IPS DF 4.7 (cell line): ENCODE measurements around the gene EBPL.

Source experiments
- DNase-seq: peaks from one replicate; pipeline ENCODE4 v3.0.0-alpha.2; 2013; ENCODE audit warnings: low spot score; ENCODE audit errors: extremely low read depth

EBPL gene

DNA sequence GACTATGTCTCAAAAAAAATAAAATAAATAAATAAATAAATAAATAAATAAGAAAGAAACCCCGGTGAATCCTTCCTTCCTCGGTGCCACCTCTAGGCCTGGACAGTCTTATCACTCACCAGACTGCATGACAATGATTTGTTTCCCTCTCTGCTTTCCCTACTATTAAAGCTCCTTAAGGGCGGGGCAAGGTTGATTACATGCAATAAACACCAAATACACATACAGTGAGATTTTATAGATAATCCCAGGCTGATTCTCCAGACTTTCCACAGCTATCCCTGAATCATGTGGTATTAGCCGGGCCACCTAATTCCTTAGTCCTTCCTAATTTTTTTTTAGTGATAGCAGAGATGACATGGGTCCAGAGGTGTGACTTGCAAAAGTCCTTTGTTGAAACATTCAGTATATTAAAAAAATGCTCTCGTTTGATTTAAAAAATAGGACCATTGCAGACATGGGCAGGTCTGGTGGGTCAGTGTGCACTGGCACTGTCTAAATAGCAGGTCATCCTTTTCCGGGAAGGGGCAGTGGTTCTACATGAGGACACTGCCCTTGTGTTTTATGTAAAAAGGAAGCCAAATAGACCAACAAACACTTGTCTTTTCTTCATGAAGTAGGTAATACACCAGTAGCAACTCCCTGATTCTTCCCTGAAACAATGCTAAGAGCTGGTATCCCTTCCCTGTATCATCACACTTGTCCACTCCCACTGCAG, 14.5 kb downstream of the EBPL start:
- no peak for DNase-seq

DNA sequence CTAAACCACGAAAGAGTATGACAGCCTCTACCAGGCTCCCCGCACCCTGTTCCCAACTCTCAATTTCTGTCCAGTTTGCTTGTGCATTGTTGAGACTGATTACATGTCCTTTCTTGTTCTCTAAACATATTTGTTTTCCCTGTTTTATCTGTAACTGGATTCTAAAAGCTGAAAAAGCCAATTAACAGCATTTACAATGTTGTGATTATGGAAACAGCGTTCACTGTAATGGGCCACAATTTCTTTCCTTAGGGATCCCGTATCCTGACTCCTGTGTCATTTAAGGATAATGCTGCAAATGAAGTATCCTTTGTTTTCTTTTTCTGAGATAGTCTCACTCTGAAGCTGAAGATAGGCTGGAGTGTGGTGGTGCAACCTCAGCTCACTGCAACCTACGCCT, 20.5 kb downstream of the EBPL start:
- no peak for DNase-seq

DNA sequence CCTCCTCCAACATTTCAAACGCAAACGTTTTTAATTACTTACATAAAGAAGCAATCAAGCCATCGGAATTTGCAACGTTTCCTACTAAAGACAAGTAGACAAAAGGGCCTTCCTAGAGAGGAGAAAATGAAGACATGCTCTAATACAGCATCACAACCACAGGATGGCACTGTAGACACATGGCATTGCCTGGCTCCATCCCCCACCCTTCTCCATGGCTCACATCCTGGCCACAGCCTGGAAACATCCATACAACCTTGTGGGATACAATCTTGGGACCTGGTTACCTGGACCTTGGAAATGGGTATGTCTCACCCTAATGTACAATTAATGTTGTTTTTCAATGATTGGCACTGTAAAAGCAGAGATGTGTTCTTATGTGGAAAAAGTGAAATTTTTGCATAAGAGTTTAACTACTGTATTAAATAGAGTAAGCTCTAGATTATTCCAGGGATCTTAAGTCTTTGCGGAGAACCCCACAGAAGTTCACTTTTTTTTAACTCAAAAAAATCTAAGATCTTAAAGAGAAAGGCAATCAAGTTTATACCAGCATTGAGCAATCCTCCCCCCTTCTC, 21.5 kb downstream of the EBPL start:
- DNase-seq, result peak; percentile 36

DNA sequence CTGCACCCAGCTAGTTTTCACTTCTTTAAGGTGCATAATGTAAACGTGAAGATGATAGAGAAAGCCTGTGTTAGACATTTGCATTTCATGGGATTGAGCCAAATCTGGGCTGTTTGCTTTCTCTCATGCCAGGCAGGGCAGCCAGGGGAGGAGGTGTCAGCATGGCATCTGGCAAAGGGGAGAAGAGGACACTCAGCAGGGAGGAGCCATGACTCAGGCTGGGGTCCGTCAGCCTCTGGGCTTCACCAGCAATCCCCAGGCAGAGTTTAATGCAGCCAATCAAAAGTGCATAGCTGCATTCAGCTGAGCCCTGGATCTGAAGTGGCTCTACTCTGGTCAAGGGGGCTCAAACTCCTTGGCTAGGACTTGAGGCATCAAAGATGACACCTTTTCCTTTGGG, 23.5 kb downstream of the EBPL start:
- DNase-seq, result no peak

DNA sequence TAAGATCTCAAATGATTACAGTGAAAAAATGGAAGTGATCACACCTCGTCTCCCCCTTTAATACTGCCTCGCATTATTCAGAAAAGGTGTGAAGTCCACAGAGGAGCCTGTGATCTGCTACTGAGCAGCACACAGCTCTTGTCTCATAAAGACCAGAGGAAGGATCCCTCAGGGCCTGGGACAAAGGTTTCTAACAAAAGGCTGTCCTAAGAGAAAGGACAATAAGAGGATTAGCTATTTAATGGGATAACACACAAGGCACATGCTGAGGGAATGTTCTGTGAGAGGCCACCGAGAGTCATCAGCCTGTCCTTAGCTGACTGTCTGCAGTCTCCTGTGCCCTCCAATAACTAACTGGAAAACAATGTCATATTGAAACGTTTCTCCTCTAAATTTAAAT, 26.7 kb downstream of the EBPL start:
- no peak for DNase-seq

DNA sequence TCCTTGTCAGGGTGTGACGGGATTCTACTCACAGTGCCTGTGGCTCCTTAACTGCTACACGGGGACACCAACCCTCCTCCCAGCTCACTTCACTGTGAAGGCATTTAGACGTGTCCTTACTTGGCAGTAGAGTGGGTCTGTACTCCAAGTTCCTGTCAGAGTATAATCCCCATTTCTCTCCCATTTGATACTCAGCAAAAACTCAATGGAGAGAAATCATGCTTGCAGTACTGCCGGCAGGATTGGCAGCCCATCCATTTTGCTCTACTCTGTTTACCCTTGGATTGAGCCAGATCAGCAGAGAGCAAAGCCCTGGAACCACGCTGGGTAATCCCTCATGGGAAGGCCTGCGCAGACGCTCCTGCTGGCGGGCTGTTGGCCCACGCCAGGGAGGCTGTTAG, 34.0 kb downstream of the EBPL start:
- DNase-seq, result no peak

DNA sequence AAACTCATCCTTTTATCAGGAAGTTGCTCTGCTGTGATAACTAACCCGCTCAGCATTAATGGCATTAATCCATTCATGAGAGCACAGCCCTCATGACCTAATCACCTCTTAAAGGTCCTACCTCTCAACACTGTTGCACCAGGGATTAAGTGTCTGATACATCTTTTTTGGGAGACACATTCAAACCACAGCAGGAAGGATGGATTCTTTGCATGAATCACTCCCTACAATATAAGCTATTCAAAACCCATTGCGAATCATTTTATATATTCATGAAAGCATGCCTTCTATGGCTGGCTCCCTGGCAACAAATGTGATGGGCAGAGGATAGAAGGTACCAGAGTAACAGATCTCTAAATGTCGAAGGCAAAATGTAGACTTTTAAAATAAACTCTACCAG, 35.4 kb downstream of the EBPL start:
- no peak for DNase-seq

DNA sequence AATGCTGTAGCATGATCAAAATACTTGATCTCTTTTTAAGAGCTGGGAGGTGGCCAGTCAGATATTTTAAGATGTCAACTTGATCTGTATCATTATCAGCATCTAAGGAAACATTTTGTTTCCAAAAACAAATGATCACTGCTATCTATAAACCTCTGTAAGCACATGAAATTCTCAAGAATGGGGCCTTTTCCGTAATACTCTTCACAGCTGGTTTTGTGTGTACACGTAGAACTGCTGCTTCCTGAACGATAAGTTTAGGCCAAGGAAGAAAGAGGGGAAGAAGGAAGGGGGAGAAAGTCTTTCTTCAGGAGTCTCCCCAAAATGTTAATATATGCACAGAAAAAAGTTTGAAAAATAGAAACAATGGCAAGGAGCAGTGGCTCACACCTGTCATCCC, 37.3 kb downstream of the EBPL start:
- DNase-seq, result no peak

DNA sequence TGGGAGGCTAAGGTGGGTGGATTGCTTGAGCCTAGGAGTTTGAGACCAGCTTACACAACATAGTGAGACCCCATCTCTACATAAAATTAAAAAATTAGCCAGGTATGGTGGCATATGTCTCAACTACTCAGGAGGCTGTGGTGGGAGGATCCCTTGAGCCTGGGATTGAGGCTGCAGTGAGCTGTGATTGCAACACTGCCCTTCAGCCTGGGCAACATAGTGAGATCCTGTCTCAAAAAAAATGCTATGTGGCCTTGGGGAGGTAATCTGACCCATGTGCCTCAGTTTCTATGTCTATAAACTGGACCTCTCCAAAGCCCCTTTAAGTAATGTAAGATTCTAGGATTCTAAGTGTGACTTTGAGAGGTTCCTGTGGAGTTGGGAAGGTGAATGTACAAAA, 37.8 kb downstream of the EBPL start:
- no peak for DNase-seq

DNA sequence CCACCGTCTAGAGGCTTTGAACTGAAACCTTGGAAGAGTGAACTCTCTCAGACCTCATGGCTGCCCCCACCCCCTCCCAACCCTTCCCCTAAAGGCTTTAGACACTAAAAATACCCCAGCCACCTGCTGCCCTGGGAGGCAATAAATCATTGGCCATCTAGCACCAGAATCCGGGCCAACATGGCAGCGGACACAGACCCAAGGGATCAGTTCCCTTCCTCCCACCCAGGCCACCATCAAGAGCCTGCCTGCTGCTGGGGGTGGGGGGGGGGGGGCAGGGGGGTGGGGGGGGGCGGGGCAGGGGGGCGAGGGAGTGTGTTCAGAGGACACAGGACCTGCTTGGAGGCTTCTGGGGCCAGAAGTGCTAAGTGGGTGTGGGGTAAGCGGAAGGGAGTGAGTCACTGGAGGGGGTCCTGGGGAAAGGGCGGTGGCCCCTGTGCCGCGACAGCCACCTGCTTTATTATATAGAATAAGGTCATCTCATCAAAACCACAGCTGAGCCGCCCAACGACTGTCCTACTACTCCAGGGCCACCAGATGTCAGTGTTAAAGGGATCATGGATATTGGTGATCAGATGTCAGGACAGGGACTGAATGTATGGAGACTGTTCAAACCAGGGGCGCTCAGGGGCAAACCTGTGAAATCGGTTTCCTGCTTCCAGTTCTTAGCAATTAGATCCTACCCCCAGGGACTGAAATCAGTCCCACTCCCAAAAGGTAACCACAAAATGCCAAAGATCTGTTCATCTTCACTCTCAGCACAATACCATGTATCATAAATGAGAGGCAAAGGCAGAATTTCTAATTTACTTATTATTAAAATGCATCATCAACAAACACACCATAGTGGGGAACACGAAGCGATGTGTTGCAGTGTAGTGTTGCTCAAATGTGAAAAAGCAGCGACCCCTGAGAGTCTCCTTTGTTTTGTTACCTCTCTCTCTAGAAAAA, 38.7 kb downstream of the EBPL start:
- DNase-seq, result no peak

DNA sequence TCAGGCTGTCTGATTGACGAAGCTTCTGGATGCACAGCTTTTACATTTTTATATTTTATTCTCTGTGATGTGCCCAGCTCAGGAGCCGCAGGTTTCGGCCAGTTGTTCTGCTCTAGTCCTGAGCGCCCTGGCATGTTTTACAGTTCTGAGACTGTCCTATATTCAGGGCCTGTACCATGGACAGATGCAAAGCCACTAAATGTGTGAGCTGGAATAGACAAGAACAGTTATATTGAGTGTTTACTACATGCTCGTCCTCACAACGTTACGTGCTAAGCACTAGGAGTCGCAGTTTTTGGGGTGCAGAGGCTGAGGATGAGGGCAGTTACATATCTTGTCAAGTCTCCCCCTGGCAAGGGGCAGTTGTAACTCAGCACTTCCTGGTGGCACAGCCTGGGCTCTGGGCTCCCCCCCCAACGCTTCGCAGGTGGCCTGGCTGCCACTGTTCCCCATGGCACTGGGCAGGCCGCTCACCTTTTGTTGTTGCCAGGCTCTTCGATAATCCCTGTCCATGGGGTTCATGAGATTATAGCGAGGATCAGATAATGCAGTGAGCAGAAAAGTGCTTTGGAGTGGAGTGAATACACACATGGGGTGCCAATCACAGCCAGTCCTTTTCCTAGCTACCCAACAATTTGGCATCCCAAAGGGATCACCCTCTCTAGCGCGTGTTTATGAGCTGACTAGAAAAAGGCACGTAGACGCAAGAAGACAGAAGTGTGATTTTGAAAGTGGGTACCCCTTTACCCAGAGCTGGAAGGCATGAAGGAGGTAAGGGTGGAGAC, 39.5 kb downstream of the EBPL start:
- no peak for DNase-seq

DNA sequence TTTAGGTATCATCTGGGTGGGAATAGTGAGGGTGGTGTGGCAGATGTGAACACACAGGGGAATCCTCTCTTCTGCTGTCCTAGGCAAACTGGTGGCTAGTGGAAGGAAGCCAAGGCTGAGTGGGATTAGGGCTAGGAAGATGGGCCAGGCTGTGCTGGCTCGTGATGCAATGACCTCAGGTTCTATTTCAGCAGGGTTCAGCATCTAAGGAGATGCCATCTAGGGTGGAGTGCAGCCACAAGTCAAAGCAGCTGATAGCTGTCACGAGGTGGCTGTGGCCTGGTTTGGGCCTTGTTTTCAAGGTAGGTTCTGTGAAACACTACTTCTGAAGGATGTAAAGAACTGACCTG, 41.3 kb downstream of the EBPL start:
- no peak for DNase-seq

DNA sequence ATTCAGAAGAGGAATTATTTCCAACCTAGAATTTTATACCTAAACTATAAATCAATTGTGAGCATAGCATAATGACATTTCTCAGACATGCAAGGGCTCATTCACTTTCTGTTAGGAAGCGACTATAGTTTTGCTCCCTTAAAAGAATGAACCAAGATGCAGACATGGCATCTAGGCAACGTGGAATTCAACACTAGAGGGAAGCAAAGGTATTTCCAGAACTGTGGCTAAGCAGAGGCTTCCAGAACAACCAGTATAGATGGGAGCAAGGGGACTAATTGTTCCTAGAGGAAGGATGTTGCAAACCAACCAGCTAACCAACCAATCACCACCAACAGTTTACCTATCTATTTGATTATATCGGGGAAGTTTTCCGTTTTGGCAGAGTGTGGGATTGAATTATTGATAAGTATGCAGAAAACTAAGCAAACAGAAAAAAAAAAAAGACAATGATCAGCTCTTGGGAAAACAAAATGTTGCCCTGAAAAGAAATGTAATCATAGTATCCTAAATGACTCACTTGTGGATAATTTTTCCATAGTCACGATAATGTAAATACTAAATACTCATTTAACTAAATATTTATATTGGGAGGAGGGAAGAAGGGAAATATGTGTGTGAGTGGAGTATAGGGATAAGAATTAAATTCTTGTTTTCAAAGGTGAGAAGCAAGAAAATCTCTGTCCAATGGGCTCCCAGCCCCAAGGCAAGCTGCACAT, 41.9 kb downstream of the EBPL start:
- DNase-seq, result no peak

DNA sequence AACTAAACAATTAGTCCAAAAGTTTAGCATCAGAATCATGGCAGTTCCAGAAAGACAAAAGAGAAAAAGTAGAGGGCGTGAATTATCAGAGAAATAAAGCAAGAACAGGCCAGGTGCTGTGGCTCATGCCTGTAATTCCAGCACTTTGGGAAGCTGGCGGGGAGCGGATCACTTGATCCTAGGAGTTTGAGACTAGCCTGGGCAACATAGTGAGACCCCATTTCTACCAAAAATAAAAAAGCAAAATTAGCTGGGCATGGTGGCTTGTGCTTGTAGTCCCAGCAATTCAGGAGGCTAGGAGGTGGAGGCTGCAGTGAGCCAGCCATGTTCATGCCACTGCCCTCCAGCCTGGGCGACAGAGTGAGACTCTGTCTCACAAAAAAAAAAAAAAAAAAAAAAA, 44.6 kb downstream of the EBPL start:
- DNase-seq, result no peak

DNA sequence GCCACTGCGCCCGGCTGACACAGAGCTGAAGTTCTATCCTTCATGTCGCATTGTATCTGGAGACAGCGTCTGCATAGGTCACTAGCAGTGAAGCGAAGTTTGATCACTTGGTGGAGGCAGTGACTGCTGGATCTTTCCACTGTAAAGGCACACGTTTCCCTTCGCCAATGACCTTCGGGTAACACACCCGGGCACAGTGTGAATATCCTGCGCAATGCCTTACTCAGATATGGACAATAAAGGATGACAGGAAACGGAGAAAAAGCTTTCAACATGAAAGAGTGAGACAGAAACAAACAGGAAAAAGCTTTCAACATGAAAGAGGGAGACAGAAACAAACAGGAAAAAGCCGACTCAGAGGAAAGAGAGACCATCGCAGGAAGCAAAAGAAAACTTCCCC, 45.8 kb downstream of the EBPL start:
- DNase-seq, result no peak

DNA sequence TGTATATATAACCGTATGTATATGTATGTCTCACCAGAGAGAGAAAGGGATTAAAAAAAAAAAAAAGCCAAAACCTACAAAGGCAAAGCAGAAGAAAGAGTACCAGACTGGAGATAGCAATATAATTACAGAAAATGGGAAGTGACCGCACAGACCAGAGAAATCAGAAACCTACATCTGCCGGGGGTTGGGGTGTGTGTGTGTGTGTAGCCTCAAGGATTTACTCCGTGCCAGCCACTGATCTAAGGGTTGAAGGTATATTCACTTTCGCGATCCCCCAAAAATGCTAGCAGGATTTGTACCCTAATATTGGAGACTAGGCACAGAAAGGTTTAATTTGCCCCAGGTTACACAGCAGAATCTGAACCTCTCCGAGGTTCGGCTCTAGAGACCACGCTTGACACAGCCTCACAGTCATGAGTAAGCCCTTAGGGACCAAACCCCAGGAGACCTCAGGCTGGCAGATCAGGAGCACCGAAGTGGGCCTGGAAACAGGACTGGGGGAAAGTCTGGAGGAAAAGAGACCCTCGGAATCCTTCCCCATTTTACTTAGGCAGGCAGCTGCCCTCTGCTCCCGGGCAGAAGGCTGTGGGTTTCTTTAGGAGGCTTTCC, 48.1 kb downstream of the EBPL start:
- no peak for DNase-seq

DNA sequence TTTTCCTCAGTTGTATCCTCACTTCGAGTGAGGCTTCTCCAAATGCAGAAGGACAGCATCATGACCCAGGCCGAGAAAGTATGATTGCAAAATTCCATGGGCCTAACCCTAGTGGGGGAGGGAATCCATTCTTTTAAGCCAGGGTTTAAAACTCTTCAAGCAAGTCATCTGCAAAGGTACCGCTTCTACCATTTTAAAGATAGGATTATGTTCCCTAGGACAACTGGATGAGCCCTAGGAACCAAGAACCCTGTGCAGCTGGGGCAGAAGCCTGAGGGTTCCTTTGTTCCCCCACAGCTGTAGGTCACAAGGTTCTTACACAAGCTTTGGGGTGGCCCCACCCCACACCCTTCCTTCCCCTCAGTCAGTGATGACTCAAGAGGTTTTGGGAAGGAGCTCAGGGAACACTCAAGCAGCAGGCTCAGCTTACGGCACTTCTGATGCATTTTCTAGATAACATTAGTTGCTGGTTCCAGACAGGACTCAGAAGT, 49.4 kb downstream of the EBPL start:
- no peak for DNase-seq

DNA sequence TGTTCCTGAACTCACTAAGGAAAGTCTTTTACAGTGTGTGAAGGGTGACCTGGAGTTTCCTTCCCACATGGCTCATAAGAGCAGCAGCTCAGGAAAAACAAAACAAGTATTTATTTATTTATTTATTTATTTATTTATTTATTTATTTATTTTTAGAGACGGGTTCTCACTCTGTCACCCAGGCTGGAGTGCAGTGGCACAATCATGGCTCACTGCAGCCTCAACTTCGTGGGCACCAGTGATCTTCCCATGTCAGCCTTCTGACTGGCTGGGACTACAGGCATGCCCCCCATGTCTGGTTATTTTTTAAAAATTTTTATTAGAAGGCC, 52.6 kb downstream of the EBPL start:
- no peak for DNase-seq

DNA sequence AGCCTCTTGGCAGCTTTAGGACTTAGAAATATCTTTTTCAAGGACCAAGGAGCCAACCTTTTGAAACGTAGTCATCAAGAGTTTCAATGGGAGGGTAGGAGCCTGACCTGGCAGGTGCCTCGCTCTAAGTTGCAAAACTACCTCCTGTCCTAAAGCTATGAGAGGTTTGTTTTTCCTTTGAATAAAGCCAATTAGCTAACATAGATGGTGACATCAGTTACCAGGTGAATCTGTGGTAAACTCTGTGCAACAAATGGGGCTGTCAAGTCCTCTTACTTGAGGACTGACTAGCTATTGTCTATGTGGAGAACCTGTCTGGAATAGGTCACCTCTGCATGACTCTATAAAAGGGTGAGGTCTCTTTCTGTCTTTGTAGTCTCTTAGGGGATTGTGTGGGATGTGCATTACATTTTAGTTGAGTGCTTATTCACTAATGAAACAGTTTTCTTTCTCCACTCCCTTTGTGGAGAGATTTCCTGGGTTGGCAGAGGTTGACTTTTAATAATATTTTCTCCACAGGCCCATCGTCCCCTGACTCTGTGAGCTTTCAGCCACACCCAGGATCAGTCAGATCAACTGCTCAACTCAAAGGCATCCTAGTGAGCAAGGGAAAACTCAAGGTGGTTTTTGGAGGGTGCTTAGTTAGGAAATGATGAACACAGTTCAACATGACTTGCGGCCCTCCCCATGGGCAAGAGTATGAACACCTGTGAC, 53.1 kb downstream of the EBPL start:
- DNase-seq, result no peak

DNA sequence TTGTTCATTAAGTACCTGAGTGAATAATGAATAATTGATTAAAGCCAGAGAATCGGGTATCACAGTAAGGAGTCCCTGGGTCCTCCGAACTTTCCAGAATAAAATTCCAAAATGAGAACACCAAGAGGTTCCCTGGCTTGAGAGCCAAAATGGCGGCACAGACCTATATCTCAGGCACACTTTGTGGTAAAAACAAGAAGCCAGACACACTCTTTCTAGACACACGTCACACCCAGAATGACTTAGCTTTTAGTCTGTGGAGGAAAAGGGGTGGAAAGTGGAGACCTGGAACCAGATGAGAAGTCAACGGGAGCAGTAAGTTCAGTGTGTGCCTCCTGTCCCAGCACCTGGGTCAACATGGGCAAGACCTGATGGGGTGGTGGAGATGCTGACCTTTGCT, 54.6 kb downstream of the EBPL start:
- no peak for DNase-seq
